ENCODE measurements around the gene ABLIM3. TPM values are rescaled to one million over a fixed set of nuclear protein-coding genes. Genes with fewer than 3 reads are reported as not detected.

The ABLIM3 gene
- polyA plus RNA-seq, 2 donors: 17.1 to 56.2 TPM

GRCh38 chr5:149166128-149166527 is 24.8 kb downstream of the ABLIM3 start:
- H3K36me3 ChIP-seq (ENCODE audit: control insufficient read depth in 2 of 2, insufficient read depth in 2 of 2, low read length in 1 of 2): no peaks in the 10 kb centered on the region
- H3K4me3 ChIP-seq (ENCODE audit: low read depth in 1 of 2, low read length in 2 of 2): no peak overlapping the region
- no peaks in the 10 kb centered on the region for H3K27me3 ChIP-seq (ENCODE audit: control insufficient read depth in 1 of 2, insufficient read depth in 2 of 2, low read length in 2 of 2)
- H3K27ac ChIP-seq (ENCODE audit: low read depth in 2 of 2, low read length in 1 of 2): no peak overlapping the region
- no peaks in the 10 kb centered on the region for H3K9me3 ChIP-seq (ENCODE audit: control insufficient read depth in 2 of 2, insufficient read depth in 1 of 2, low read depth in 1 of 2, low read length in 1 of 2)
- H3K4me1 ChIP-seq (ENCODE audit: control insufficient read depth in 2 of 2, insufficient read depth in 2 of 2, low read length in 1 of 2): peaks cover 2% of the 10 kb centered on the region in 2 donors

DNA sequence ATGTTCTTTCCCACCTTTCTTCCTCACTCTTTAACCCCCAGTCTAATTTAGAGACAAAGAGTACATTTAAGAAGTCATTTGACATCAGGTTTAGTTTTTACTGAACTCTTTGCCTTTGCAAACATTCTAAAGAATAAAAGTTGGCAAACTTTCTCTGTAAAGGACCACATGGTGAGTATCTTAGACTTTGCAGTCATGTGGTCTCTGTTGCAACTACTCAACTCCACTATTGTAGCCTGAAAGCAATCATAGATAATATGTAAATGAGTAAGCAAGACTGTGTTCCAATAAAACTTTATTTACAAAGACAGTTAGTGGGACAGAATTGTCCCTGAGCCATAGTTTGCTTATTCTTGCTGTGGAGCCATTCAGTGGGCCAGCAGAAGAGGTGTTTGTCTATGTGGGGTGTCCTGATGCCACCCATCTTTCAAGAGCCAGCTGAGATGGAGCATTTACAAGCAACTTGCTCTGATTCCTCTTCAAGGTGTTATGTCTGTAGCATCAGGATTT is 25.4 kb downstream of the ABLIM3 start:
- Histone ChIP-seq H3K27ac (ENCODE audit: low read depth in 2 of 2, low read length in 1 of 2) (no peak overlapping the region), H3K4me1 (ENCODE audit: control insufficient read depth in 2 of 2, insufficient read depth in 2 of 2, low read length in 1 of 2) (peaks cover 2% of the 10 kb centered on the region in 2 donors), H3K9me3 (ENCODE audit: control insufficient read depth in 2 of 2, insufficient read depth in 1 of 2, low read depth in 1 of 2, low read length in 1 of 2) (no peaks in the 10 kb centered on the region), H3K27me3 (ENCODE audit: control insufficient read depth in 1 of 2, insufficient read depth in 2 of 2, low read length in 2 of 2) (no peaks in the 10 kb centered on the region), H3K4me3 (ENCODE audit: low read depth in 1 of 2, low read length in 2 of 2) (no peak overlapping the region), H3K36me3 (ENCODE audit: control insufficient read depth in 2 of 2, insufficient read depth in 2 of 2, low read length in 1 of 2) (no peaks in the 10 kb centered on the region)

DNA sequence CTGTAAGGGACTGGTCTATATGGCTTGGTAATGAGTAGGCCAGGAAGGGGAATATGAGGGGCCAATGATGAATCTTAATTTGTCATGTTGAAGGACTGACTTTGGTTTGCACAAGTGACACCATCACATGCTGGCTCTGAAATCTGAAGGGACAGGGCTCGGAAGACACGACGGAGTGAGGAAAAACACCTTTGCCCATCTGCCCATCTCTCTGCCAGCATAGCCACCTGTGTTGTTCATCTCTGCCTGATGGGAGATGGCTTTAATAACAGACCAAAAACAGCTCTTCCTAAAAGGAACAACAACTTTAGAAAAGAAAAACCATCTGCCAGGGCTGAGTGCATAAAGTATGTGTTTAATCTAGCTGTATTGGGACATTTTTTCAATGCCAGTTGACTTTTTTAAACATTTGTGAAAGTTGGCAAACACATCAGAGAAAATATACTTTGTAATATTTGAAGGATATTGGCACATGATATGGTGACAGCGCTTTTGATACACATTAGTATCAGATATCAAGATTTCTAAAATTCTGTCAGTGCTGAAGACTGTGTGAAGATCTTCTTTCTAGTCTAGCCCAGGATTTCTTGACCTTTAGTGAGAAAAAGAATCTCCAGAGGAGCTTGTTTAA is 27.1 kb downstream of the ABLIM3 start:
- H3K36me3 ChIP-seq (ENCODE audit: control insufficient read depth in 2 of 2, insufficient read depth in 2 of 2, low read length in 1 of 2): no peaks in the 10 kb centered on the region
- H3K4me3 ChIP-seq (ENCODE audit: low read depth in 1 of 2, low read length in 2 of 2): no peak overlapping the region
- H3K27me3 ChIP-seq (ENCODE audit: control insufficient read depth in 1 of 2, insufficient read depth in 2 of 2, low read length in 2 of 2): no peaks in the 10 kb centered on the region
- no peak overlapping the region for H3K27ac ChIP-seq (ENCODE audit: low read depth in 2 of 2, low read length in 1 of 2)
- WGBS, 2 donors: 93 to 97% methylated on average over 4 of the region's 4 CpGs
- no peaks in the 10 kb centered on the region for H3K9me3 ChIP-seq (ENCODE audit: control insufficient read depth in 2 of 2, insufficient read depth in 1 of 2, low read depth in 1 of 2, low read length in 1 of 2)
- H3K4me1 ChIP-seq (ENCODE audit: control insufficient read depth in 2 of 2, insufficient read depth in 2 of 2, low read length in 1 of 2): peaks cover 2% of the 10 kb centered on the region in 2 donors

- Histone ChIP-seq H3K27ac (ENCODE audit: low read depth in 2 of 2, low read length in 1 of 2) (no peak overlapping the region), H3K27me3 (ENCODE audit: control insufficient read depth in 1 of 2, insufficient read depth in 2 of 2, low read length in 2 of 2) (no peaks in the 10 kb centered on the region), H3K36me3 (ENCODE audit: control insufficient read depth in 2 of 2, insufficient read depth in 2 of 2, low read length in 1 of 2) (no peaks in the 10 kb centered on the region), H3K4me1 (ENCODE audit: control insufficient read depth in 2 of 2, insufficient read depth in 2 of 2, low read length in 1 of 2) (peaks cover 2% of the 10 kb centered on the region in 2 donors), H3K4me3 (ENCODE audit: low read depth in 1 of 2, low read length in 2 of 2) (no peak overlapping the region), H3K9me3 (ENCODE audit: control insufficient read depth in 2 of 2, insufficient read depth in 1 of 2, low read depth in 1 of 2, low read length in 1 of 2) (no peaks in the 10 kb centered on the region)
- WGBS, 2 donors: 70 to 74% methylated on average over 3 of the region's 3 CpGs
These were observed 29.0 kb downstream of the ABLIM3 start for GRCh38 chr5:149170299-149170698.

DNA sequence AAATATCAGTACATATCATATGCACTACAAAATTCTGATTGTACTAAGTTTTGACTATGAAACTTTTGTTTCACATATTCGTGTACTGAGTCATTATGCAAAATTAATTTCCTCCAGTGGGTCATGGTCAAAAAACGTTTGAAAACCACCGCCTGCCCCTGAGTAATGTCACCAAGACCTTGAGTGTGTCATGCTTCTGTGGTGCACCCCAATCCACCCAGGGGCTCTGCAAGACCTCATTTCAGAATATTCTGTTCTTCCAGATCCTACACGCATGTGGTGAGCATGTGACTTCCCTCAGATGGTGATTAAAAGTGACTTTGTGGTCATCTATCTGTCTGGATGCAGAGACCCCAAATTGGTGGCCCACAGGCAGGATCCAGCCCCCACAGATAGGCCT is 31.0 kb downstream of the ABLIM3 start:
- H3K27me3 ChIP-seq (ENCODE audit: control insufficient read depth in 1 of 2, insufficient read depth in 2 of 2, low read length in 2 of 2): no peaks in the 10 kb centered on the region
- no peaks in the 10 kb centered on the region for H3K36me3 ChIP-seq (ENCODE audit: control insufficient read depth in 2 of 2, insufficient read depth in 2 of 2, low read length in 1 of 2)
- no peak overlapping the region for H3K4me3 ChIP-seq (ENCODE audit: low read depth in 1 of 2, low read length in 2 of 2)
- 58 to 67% methylated on average over 4 of the region's 4 CpGs for WGBS, 2 donors
- H3K9me3 ChIP-seq (ENCODE audit: control insufficient read depth in 2 of 2, insufficient read depth in 1 of 2, low read depth in 1 of 2, low read length in 1 of 2): no peaks in the 10 kb centered on the region
- no peak overlapping the region for H3K27ac ChIP-seq (ENCODE audit: low read depth in 2 of 2, low read length in 1 of 2)
- H3K4me1 ChIP-seq (ENCODE audit: control insufficient read depth in 2 of 2, insufficient read depth in 2 of 2, low read length in 1 of 2): peaks cover 2 to 6% of the 10 kb centered on the region in 2 donors

- Histone ChIP-seq H3K27ac (ENCODE audit: low read depth in 2 of 2, low read length in 1 of 2) (peak overlapping the region in 1 of 2 donors; percentile 29), H3K27me3 (ENCODE audit: control insufficient read depth in 1 of 2, insufficient read depth in 2 of 2, low read length in 2 of 2) (no peaks in the 10 kb centered on the region), H3K4me1 (ENCODE audit: control insufficient read depth in 2 of 2, insufficient read depth in 2 of 2, low read length in 1 of 2) (peaks cover 2 to 6% of the 10 kb centered on the region in 2 donors), H3K36me3 (ENCODE audit: control insufficient read depth in 2 of 2, insufficient read depth in 2 of 2, low read length in 1 of 2) (no peaks in the 10 kb centered on the region), H3K9me3 (ENCODE audit: control insufficient read depth in 2 of 2, insufficient read depth in 1 of 2, low read depth in 1 of 2, low read length in 1 of 2) (no peaks in the 10 kb centered on the region), H3K4me3 (ENCODE audit: low read depth in 1 of 2, low read length in 2 of 2) (no peak overlapping the region)
- WGBS, 2 donors: 82 to 83% methylated on average over 6 of the region's 6 CpGs
These were observed 31.6 kb downstream of the ABLIM3 start for GRCh38 chr5:149172709-149173505.

DNA sequence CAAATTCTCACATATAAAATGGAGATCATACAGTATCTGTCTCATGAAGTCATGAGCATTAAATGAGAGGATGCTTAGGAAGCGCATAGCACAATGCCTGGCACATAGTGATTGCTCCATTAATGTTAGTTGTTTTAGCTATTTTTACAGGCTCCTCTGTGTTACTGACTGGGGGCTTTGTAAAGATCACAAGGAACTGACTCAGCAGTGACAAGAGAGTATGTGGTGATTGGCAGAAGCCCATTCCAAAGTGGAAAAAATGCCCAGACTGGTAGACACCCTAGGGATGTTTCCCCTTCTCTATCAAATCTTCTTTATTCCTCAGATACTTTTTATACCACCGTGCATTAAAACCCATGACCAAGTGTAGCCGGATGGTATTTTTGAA is 33.5 kb downstream of the ABLIM3 start:
- no peak overlapping the region for H3K4me3 ChIP-seq (ENCODE audit: low read depth in 1 of 2, low read length in 2 of 2)
- no peaks in the 10 kb centered on the region for H3K27me3 ChIP-seq (ENCODE audit: control insufficient read depth in 1 of 2, insufficient read depth in 2 of 2, low read length in 2 of 2)
- 88% methylated on average over 3 of the region's 3 CpGs for WGBS, 2 donors
- H3K27ac ChIP-seq (ENCODE audit: low read depth in 2 of 2, low read length in 1 of 2): peak overlapping the region in 1 of 2 donors; percentile 16
- H3K4me1 ChIP-seq (ENCODE audit: control insufficient read depth in 2 of 2, insufficient read depth in 2 of 2, low read length in 1 of 2): peaks cover 2 to 6% of the 10 kb centered on the region in 2 donors
- H3K9me3 ChIP-seq (ENCODE audit: control insufficient read depth in 2 of 2, insufficient read depth in 1 of 2, low read depth in 1 of 2, low read length in 1 of 2): no peaks in the 10 kb centered on the region
- H3K36me3 ChIP-seq (ENCODE audit: control insufficient read depth in 2 of 2, insufficient read depth in 2 of 2, low read length in 1 of 2): no peaks in the 10 kb centered on the region

GRCh38 chr5:149175346-149176105 is 34.2 kb downstream of the ABLIM3 start:
- Histone ChIP-seq H3K27me3 (ENCODE audit: control insufficient read depth in 1 of 2, insufficient read depth in 2 of 2, low read length in 2 of 2) (no peaks in the 10 kb centered on the region), H3K36me3 (ENCODE audit: control insufficient read depth in 2 of 2, insufficient read depth in 2 of 2, low read length in 1 of 2) (no peaks in the 10 kb centered on the region), H3K4me3 (ENCODE audit: low read depth in 1 of 2, low read length in 2 of 2) (no peak overlapping the region), H3K9me3 (ENCODE audit: control insufficient read depth in 2 of 2, insufficient read depth in 1 of 2, low read depth in 1 of 2, low read length in 1 of 2) (no peaks in the 10 kb centered on the region), H3K4me1 (ENCODE audit: control insufficient read depth in 2 of 2, insufficient read depth in 2 of 2, low read length in 1 of 2) (peaks cover 0 to 6% of the 10 kb centered on the region in 2 donors), H3K27ac (ENCODE audit: low read depth in 2 of 2, low read length in 1 of 2) (peak overlapping the region in 1 of 2 donors; percentile 29)
- WGBS, 2 donors: 47 to 55% methylated on average over 12 of the region's 12 CpGs

GRCh38 chr5:149177339-149177843 is 36.1 kb downstream of the ABLIM3 start:
- no peak overlapping the region for H3K27ac ChIP-seq (ENCODE audit: low read depth in 2 of 2, low read length in 1 of 2)
- no peak overlapping the region for H3K4me3 ChIP-seq (ENCODE audit: low read depth in 1 of 2, low read length in 2 of 2)
- no peaks in the 10 kb centered on the region for H3K27me3 ChIP-seq (ENCODE audit: control insufficient read depth in 1 of 2, insufficient read depth in 2 of 2, low read length in 2 of 2)
- peaks cover 0 to 6% of the 10 kb centered on the region in 2 donors for H3K4me1 ChIP-seq (ENCODE audit: control insufficient read depth in 2 of 2, insufficient read depth in 2 of 2, low read length in 1 of 2)
- no peaks in the 10 kb centered on the region for H3K9me3 ChIP-seq (ENCODE audit: control insufficient read depth in 2 of 2, insufficient read depth in 1 of 2, low read depth in 1 of 2, low read length in 1 of 2)
- H3K36me3 ChIP-seq (ENCODE audit: control insufficient read depth in 2 of 2, insufficient read depth in 2 of 2, low read length in 1 of 2): no peaks in the 10 kb centered on the region

Data from esophagus (tissue), 2 donors.